Stimulated activated CD4-positive, alpha-beta T cell treated with anti-CD3 and anti-CD28 coated beads, Interleukin-2, amount 100 ng/mL, for 24 hours (primary cell): ENCODE results near the gene ACTR3C.

Experiments used
- DNase-seq, 2 donors: peaks; one replicate each; pipeline ENCODE4 v3.0.0-alpha.2; 2020

Gene ACTR3C

DNA sequence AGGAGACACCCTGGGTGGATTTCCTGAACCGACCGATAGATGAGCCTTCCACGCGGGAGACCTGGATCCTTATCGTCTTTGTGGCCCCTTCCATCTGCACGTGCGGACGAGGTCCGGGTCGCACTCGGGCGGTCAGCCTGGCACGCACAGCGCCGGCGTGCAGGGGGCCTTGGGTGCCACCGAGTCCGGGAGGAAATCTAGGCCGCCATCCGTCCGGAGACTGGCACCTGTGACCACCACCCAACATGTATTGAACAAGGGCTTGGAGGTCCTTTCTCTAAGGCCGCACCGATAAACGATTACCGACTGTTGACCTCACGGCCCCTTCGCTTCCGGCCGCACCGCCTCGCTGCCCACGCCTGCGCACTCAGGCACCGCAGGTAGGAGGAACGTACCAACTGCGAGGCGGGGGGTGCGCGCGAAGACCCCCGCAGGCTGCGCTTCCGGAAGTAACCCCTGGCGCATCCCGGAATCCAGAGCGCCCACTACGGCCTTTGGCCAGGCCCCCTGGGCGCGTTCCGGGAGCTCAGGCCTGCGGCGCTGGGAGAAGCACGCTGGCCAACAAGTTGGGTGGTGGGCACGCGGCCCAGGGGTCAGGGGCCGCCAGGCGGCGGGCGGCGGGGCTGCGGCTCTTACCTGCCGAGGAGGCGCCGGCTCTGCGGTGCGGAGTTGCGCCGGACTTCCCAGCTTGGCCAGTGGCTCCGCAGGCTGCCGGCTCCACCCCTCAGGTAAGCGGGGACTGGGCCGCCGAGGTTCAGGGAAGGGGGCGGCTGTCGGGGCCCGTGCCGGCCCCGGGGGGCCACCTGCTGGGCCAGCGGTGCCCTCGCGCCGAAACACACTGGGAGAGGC lies at the start of gene ACTR3C, which contains the start of gene LRRC61:
Gene ACTR3C, minus strand, starts transcription at position 713 of the 849 bp plus-strand sequence. CDS start 28,249 bp downstream, outside the sequence.
Gene LRRC61, plus strand, starts transcription at position 523 of the 849 bp plus-strand sequence. CDS start 13,507 bp downstream, outside the sequence.
- peak; percentile 68 to 75 for DNase-seq

DNA sequence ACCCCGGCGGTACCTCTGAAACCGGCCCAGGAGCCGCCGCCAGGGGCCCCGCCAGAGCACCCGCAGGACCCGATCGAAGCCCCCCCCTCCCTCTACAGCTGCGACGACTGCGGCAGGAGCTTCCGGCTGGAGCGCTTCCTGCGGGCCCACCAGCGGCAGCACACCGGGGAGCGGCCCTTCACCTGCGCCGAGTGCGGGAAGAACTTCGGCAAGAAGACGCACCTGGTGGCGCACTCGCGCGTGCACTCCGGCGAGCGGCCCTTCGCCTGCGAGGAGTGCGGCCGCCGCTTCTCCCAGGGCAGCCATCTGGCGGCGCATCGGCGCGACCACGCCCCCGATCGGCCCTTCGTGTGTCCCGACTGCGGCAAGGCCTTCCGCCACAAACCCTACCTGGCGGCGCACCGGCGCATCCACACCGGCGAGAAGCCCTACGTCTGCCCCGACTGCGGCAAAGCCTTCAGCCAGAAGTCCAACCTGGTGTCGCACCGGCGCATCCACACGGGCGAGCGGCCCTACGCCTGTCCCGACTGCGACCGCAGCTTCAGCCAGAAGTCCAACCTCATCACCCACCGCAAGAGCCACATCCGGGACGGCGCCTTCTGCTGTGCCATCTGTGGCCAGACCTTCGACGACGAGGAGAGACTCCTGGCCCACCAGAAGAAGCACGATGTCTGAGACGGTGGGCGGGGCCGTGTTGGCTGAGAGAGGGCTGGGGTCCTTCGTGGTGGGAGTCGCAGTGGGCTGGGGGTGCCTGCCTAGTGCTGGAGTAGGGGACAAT lies 49.1 kb upstream of the ACTR3C start:
- no peak for DNase-seq

DNA sequence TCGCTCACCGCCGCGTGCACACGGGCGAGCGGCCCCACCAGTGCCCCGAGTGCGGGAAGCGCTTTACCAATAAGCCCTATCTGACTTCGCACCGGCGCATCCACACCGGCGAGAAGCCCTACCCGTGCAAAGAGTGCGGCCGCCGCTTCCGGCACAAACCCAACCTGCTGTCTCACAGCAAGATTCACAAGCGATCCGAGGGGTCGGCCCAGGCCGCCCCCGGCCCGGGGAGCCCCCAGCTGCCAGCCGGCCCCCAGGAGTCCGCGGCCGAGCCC lies 48.6 kb upstream of the ACTR3C start:
- no peak for DNase-seq

DNA sequence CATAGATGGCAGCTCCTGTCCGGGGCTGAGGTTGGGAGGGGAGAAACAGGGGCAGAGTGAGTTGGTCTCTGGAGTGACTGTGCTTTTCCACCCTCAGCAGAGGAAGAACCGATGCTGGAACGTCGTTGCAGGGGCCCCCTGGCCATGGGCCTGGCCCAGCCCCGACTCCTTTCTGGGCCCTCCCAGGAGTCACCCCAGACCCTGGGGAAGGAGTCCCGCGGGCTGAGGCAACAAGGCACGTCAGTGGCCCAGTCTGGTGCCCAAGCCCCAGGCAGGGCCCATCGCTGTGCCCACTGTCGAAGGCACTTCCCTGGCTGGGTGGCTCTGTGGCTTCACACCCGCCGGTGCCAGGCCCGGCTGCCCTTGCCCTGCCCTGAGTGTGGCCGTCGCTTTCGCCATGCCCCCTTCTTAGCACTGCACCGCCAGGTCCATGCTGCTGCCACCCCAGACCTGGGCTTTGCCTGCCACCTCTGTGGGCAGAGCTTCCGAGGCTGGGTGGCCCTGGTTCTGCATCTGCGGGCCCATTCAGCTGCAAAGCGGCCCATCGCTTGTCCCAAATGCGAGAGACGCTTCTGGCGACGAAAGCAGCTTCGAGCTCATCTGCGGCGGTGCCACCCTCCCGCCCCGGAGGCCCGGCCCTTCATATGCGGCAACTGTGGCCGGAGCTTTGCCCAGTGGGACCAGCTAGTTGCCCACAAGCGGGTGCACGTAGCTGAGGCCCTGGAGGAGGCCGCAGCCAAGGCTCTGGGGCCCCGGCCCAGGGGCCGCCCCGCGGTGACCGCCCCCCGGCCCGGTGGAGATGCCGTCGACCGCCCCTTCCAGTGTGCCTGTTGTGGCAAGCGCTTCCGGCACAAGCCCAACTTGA lies 48.0 kb upstream of the ACTR3C start:
- DNase-seq = no peak

DNA sequence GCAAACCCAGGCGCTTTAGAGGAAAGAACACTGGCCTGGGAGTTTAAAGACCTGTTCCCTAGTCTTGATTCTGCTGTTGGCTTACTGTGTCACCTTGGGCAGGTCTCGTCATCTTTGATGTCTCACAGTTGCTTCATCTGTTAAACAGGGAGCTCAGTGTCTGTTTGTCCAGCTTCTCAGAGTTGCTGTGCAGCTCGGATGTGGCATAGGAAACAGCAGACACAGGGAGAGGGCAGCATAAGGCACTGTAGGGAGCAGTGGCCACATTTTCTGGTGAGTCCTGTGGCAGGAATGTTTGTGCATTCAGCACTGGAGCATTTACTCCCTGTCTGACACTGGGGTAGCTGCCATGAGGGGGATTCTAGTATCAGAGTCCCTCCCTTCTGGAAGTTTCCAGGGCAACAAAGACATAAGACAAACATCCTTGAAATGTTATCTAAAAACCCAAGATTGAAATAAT lies 47.3 kb upstream of the ACTR3C start:
- no peak for DNase-seq

DNA sequence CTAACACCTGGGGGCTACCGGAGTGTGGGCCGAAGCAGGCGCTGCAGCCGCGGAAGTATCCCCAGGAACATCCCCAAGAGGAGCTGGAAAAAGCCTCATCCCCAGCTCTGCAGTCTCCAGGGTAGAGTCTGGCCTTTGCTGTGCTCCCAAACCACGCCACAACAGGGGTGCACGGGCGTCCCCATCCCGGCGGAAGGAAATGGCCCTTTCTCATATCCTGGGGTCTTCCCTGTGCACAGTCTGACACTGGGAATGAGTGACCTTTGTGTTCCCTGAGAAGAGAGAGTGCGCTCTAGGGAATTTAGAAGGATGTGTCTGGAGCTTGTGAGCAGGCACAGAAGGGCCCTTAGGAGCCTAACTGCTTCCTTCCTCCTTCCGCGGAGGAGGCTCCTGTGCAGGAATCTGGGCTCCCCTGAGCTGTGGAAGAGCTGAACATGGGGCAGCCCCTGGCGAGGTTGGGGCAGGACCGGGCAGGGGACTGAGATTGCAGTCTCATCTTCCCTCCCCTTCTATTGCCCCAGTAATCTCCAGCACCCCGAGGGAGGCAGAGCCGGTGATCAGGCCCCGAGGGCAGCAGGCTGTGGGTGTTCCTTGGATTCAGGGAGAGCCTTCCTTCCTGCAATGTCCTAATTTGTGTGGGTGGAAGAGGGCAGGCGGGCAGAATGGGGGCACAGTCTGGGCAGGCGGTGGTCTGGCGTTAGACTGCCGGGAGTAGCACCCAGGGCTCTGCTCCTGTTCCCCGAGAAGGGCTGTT lies 46.6 kb upstream of the ACTR3C start:
- no peak for DNase-seq

DNA sequence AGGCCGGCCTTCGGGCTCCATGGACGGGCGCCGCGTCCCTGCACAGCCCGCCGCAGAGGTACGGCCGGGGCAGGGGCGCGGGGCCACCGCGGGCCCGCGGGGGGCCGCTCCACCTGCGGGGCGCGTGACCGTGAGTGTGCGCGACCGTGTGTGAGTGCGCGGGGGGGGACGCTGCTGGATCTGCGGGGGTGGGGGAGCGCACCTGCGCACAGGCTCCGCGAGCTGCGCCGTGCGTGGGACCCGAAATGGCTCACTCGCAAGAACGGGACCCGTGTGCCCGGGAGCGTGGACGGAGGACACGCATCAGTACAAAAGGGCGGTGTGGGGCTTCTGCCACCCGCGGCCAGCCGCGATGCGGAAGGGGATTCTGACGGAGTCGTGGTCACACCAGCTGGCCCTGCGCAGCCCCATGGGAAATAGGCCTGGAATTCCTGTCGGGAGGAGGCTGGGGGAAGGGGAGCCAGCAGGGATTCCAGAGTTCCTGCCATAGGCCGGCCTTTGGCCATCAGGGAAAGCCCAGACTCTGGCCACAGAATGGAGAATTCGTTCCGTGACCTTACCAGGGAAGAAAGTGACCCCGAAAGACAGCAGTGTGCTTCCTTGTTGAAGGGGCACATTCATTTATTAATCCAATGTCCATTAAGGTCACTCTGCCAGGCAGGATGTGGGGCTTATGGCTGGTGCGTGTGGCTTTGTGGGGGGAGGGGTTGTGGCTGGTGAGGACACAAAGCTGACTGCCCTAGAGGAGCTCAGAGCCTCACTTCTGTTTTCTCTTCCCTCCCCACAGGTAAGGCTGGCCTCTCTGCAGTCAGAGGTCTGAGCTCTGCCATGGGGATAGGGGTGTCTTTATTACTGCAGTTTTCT lies 45.8 kb upstream of the ACTR3C start:
- peak; percentile 59 to 67 for DNase-seq

DNA sequence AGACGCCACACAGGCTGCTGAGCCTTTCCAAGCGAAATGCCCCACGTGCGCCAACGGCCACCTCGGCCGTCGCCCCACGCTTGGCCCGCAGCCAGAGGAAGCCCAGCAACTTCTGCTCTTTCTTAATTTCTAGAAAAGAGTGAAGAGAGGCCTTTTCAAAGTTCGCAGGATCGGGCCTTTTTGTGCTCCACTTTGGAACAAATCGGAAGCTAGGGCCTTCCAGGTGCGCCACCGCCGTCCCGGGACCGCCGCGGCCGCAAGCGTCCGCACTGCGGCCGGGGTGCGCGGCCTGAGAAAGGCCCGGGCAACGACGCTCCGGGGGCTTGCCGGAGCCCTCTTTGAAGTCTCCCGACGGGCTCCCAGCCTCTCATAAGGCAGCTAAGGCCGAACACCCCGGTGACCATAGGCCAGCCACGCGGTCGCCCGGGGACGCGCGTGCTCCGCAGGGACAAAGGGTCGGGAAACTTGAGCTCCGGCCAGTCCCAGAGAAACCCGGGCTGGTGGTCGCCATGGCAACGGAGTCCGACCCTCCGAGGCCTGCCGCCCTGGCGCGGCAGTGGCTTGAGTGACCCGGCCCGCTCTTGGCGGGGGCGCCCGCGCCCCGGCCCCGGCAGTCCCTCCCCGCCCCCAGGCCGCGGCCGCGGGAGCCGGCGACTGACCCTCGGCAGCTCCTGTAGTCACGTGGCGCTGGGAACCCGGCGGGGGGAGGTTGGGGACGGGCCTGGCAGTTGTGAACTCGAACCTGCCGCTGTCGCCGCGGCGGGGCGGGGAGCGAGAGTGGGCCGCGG lies 44.9 kb upstream of the ACTR3C start, which contains the start of gene REPIN1:
Gene REPIN1, plus strand, starts transcription at position 727 of the 788 bp plus-strand sequence. CDS start 890 bp downstream, outside the sequence.
- peak; percentile 82 to 85 for DNase-seq

DNA sequence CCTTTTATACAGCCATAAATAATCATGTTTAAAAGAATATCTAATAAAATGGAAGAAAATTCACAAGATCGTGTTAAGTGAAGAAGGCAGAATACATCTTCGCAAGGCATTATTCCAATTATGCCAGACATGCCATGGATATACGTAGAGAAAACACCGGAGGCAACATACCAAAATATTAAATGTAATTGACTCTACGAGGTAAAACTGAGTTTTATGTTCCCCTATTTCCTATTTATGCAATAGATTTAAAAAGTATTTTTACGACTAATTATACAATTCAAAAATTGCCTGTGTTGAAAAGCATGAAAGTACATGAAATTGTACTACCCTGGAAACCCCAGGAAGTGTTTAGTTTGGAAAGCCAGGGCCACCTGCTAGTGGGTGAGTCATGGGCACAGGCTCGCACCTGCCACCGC lies 44.3 kb upstream of the ACTR3C start:
- DNase-seq = no peak

DNA sequence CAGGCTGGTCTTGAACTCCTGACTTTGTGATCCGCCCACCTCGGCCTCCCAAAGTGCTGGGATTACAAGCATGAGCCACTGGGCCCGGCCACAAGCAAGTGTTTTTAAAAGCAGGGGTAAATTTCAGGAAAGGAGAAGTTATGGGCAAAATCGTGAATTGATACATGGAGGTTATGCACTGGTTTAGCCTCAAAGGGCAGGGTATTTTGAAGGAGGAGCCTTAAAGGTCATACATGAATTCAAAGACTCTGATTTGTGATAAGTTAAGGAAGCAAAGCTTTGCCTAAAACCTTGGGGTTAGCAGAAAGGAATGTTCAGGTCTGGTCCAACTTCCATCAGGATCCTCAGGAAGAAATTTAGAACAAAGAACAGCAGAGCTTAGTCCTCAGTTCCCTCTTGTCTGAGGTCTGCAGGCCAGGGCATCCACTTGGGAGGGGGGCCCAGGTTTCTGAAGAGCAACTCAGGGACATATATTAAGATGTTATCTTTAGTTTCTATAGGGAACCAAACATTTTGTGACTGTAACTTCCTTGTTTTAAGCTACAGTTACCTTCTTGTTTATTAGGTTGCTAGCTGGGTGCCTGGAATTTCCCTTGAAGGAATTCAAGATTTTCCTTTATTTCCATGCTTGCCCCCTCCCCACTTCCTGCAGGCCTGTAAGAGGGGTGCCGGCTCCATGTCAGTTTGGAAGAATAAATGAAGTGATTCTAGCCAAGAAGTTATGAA lies 42.5 kb upstream of the ACTR3C start:
- DNase-seq = no peak

DNA sequence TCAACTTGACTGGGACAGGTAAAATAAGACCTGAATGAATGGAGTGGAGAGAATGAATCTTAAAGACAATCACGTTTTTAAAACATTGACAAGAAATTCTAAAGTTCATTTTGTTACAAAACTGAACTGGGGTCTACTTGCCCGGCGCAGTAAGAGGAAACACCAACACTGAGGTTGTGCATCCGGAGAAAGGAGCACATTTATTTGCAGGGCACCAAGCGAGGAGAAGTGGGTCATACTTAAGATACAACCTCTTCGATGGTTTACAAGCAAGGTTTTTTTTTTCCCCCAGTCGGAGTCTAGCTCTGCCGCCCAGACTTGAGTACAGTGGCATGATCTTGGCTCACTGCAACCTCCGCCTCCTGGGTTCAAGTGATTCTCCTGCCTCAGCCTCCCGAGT lies 41.8 kb upstream of the ACTR3C start:
- DNase-seq = no peak

DNA sequence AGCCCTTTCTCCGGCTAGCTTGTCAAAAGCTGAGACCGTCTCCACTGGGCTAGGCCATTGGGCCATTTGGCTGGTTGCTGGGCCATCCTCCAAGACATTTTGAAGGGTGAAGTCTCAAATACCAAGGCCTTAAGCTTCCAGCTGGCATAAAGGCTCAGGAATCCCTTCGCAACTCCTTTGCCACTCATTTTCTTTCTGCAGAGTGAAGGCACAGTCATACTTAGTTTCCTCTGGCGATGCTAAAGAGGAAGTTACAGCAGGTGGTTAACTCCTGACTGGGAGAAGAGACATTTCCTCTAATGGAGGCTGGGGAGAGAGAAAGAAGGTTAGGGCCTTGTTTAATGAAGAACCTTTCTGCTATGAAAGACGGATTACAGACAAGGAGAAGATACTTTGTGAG lies 40.5 kb upstream of the ACTR3C start:
- no peak for DNase-seq

DNA sequence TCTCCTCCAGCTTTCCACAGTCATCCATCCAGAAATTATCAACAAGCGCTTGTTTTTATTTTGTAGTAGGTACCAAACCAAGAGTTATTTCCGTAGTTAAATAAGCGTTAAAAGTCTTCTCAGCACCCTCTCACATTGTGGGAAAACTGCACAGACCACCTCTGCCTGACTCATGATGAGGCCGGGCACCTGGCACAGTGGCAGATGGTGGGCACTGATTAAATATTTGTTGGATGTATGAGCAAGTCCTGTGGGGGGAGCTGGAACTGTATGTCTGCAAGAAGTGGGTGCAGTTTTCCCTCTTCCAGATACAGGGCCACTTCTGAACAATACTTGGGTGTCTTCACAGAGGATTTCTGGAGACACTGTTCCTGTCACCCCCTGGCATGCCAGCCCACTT lies 40.0 kb upstream of the ACTR3C start:
- no peak for DNase-seq

DNA sequence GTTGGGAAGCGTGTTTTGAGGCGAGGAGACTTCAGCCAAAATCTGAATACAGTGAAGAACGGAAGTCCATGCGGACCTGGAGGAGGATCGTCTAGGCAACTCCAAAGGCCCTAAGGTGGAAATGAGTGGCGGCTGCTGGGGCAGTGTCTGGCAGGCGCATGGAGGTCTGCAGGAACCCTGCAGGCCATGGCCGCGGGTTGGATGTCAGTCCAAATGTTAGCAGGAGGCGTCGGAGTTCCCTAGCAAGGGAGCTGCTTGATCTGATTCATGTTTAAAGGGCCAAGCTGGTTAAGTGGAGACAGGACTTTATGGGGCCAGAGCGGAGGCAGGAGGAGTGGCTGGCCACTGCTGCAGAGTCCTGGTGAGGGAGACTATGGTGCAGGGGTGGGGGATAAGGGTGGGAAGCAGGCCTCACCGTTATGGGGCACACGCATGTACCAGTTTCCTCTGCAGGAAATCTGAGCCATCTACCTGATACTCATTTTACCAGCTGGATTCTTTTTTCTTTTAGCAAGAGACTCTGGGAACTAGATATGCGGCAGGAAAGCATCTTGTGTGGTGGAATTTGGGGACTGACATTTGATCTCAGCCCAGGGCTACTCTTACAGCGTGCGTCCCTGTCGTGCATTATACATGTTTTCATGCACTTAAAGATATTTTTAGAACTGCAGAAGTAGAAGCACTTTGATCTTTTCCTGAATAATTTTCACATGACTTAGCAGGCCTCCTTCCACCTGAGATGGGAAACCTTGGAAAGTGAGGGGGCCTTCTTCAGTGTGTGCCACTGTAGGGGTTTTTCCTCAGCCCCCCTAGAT lies 38.7 kb upstream of the ACTR3C start:
- no peak for DNase-seq

DNA sequence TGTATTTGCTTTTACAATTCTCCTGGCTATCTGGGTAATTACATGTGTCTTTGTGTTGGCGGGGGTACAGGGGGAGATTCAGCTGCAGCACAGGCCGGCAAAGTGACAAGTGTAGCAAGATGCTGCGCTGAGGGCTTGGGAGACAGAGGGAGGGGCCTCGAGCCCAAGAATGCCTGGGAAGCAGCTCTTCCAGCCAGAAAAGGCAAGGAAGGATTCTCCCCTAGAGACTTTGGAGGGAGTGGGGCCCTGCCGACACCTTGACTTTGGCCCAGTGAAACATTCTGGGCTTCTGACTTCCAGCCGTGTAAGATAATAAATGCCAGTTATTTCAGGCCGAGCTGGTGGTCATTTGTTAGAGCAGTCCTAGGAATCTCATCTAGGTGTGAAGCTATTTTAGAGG lies 38.1 kb upstream of the ACTR3C start:
- no peak for DNase-seq

DNA sequence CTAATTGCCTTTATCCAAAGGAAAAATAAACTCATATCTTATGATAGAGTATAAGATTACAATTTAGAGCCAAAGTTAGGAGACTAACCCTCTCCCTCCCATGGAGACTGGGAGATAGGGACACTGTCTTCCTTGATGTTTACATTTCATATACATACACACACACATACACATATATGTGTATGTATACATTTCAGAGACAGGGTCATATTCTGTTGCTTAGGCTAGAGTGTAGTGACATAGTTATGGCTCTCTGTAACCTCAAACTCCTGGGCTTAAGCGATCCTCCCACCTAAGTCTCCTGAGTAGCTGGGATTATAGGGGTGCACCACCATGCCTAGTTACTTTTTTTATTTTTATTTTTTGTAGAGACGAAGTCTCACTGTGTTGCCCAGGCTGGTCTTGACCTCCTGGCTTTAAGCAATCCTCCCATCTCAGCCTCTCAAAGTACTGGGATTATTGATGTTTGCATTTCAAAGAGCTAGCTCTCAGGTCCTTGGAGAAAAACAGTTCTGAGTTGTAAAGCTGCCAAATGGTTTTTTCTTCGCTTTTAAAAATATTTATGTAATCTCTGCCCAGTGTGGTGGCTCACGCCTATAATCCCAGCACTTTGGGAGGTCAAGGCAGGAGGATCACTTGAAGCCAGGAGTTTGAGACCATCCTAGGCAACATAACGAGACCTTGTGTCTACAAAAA lies 37.2 kb upstream of the ACTR3C start:
- DNase-seq = no peak

DNA sequence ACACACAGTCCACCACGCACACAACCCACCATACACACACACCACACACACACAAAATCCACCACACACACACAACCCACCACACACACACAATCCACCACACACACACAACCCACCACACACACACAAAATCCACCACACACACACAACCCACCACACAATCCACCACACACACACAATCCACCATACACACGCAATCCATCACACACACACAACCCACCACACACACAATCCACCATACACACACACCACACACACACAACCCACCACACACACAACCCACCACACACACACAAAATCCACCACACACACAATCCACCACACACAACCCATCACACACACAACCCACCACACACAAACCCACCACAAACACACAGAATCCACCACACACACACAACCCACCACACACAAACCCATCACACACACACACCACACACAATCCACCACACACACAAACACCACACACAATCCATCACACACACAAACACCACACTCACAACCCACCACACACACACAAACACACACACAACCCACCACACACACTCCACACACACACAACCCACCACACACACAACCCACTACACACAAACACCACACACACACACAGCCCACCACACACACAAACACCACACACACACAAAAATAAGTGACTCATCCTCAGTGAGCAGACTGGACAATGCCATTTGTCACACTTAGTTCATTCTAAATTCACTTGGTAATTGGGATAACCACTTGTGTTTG lies 36.4 kb upstream of the ACTR3C start:
- DNase-seq = no peak
